GM12878 (cell line): Measurements from ENCODE around the gene MYO15B. TPM values are rescaled to one million over a fixed set of nuclear protein-coding genes. Genes with fewer than 3 reads are reported as not detected.

Experiments used
- ATAC-seq: fragments of 200-7000 bp; cut with Tn5 transposase; 3 replicates; pipeline ENCODE4 v1.9.1; 2020; ENCODE audit warnings: mild to moderate bottlenecking, moderate library complexity
- BruUV-seq: library from RNA; stranded (reverse); fragments of 400-500 nt; replicated peaks from 2 replicates; lab custom pipeline; 2021; lab: Mats Ljungman, UMichigan
- CTCF ChIA-PET: fragments of 300-600 bp; sonication (Branson Sonifier 250); formaldehyde crosslinking; extraction: SDS; loops from one replicate; lab custom pipeline; 2021; ENCODE audit warnings: inconsistent platforms; lab: Yijun Ruan, JAX
- POLR2A ChIA-PET: fragments of 350-600 bp; formaldehyde crosslinking; extraction: SDS; loops from one replicate; lab custom pipeline; 2021; ENCODE audit warnings: inconsistent platforms; lab: Charles Lee
- RAD21 ChIA-PET: fragments of 300-600 bp; sonication (Branson Sonifier 250); formaldehyde crosslinking; loops from one replicate; lab custom pipeline; 2023; ENCODE audit warnings: antibody characterized with exemption; ENCODE audit not compliant: unreplicated experiment; lab: Charles Lee
- SMC1A ChIA-PET: fragments of 300-600 bp; sonication (Branson Sonifier 250); formaldehyde crosslinking; loops from one replicate; lab custom pipeline; 2023; ENCODE audit not compliant: unreplicated experiment, uncharacterized antibody; lab: Charles Lee
- DNase-seq: peaks from one replicate; pipeline ENCODE4 v3.0.0-alpha.2; 2011; ENCODE audit warnings: low read depth, low spot score
- FAIRE-seq: peaks from 3 replicates; lab custom pipeline; 2011; peaks lifted over from hg19 to GRCh38; lab: Jason Lieb, UNC
- H2AFZ ChIP-seq: 2 replicates; pipeline ENCODE4 v1.6.0; 2011; ENCODE audit warnings: low read depth, low read length, control low read depth; ENCODE audit not compliant: control insufficient read depth
- H3K27ac ChIP-seq: 2 replicates; pipeline ENCODE4 v1.5.1; 2011; ENCODE audit warnings: control low read depth; ENCODE audit not compliant: control insufficient read depth, insufficient read depth
- H3K27me3 ChIP-seq, 2 experiments: replicated peaks in 1 of 2; 2 replicates each; pipeline versions ENCODE4 v1.6.0 to v1.6.1; 2011; ENCODE audit warnings: low read length in 1 of 2; ENCODE audit not compliant: control insufficient read depth in 2 of 2, insufficient read depth in 2 of 2
- H3K36me3 ChIP-seq, 2 experiments: 2 replicates each; pipeline ENCODE4 v1.5.1; 2011; ENCODE audit warnings: low read length in 1 of 2; ENCODE audit not compliant: control insufficient read depth in 2 of 2, insufficient read depth in 2 of 2
- H3K4me1 ChIP-seq: 2 replicates; pipeline ENCODE4 v1.6.1; 2011; ENCODE audit warnings: mild to moderate bottlenecking, low read length, moderate library complexity, mixed read lengths; ENCODE audit not compliant: control insufficient read depth, insufficient read depth
- H3K4me2 ChIP-seq: 2 replicates; pipeline ENCODE4 v1.6.0; 2011; ENCODE audit warnings: control low read depth; ENCODE audit not compliant: control insufficient read depth, insufficient read depth
- H3K4me3 ChIP-seq: fragments of 200-600 bp; sonication (generic); 2 replicates; pipeline ENCODE4 v1.5.1; 2016
- H3K79me2 ChIP-seq: 2 replicates; pipeline ENCODE4 v1.6.0; 2011; ENCODE audit warnings: low read length; ENCODE audit not compliant: control insufficient read depth, insufficient read depth
- H3K9ac ChIP-seq: 2 replicates; pipeline ENCODE4 v1.8.0; 2011; ENCODE audit warnings: low read length, control low read depth, mixed read lengths; ENCODE audit not compliant: control insufficient read depth, insufficient read depth
- H3K9me3 ChIP-seq: replicated peaks from 3 replicates; pipeline ENCODE4 v1.5.1; 2011; ENCODE audit warnings: mild to moderate bottlenecking, low read length; ENCODE audit not compliant: control insufficient read depth, insufficient read depth
- H4K20me1 ChIP-seq: 2 replicates; pipeline ENCODE4 v1.6.0; 2011; ENCODE audit not compliant: control insufficient read depth, insufficient read depth
- BACH1 ChIP-seq: fragments of 450-650 bp; IDR thresholded peaks from 2 replicates; pipeline ENCODE4 v1.6.1; 2017; ENCODE audit warnings: mild to moderate bottlenecking, borderline replicate concordance
- BCLAF1 ChIP-seq: fragments of 450-650 bp; IDR thresholded peaks from 2 replicates; pipeline ENCODE4 v1.6.1; 2017; ENCODE audit warnings: antibody characterized with exemption, mild to moderate bottlenecking, moderate library complexity
- BMI1 ChIP-seq: fragments of 450-650 bp; IDR thresholded peaks from 2 replicates; pipeline ENCODE4 v1.6.1; 2016; ENCODE audit warnings: mild to moderate bottlenecking, moderate library complexity, borderline replicate concordance
- DPF2 ChIP-seq: fragments of 450-650 bp; IDR thresholded peaks from 2 replicates; pipeline ENCODE4 v1.6.1; 2017; ENCODE audit warnings: mild to moderate bottlenecking
- HDAC6 ChIP-seq: fragments of 200-600 bp; sonication (generic); IDR thresholded peaks from one replicate; pipeline ENCODE4 v1.8.0; 2017; ENCODE audit warnings: antibody characterized with exemption; ENCODE audit not compliant: unreplicated experiment
- IKZF1 ChIP-seq: fragments of 450-650 bp; conservative IDR thresholded peaks from 2 replicates; pipeline ENCODE4 v1.6.1; 2017; ENCODE audit warnings: antibody characterized with exemption, mild to moderate bottlenecking
- RELA ChIP-seq: fragments of 450-650 bp; IDR thresholded peaks from 2 replicates; pipeline ENCODE4 v1.8.0; 2014; ENCODE audit warnings: borderline replicate concordance; ENCODE audit not compliant: partially characterized antibody
- SIN3A ChIP-seq: IDR thresholded peaks from 2 replicates; pipeline ENCODE4 v1.6.1; 2012; ENCODE audit warnings: low read depth, low read length, improper control_type of control experiment
- SIX5 ChIP-seq: IDR thresholded peaks from 2 replicates; pipeline ENCODE4 v1.6.1; 2011; ENCODE audit warnings: mild to moderate bottlenecking, low read depth, low read length, moderate library complexity; ENCODE audit not compliant: severe bottlenecking
- WGBS: methylation state at CpG from one replicate; pipeline ENCODE4 v1.1.6; 2016; ENCODE audit warnings: low lambda C conversion rate; ENCODE audit not compliant: insufficient replicate concordance, insufficient coverage; ENCODE audit errors: missing lambda C conversion rate; 5-methylcytosine and 5-hydroxymethylcytosine counted together
- in situ Hi-C: fragments of 300-500 bp; cut with MboI; formaldehyde crosslinking; loops from 9 replicates; pipeline ENCODE4 v1.14.3; 2018; ENCODE audit warnings: mixed read lengths
- intact Hi-C: fragments of 100-400 bp; cut with micrococcal nuclease; formaldehyde crosslinking; loops from one replicate; pipeline ENCODE4 v1.14.2; 2022; ENCODE audit not compliant: unreplicated experiment
- polyA plus RNA-seq, 11 experiments: library from polyadenylated mRNA; depleted of rRNA in 4 of 11; unstranded in 6 of 11; stranded (reverse) in 5 of 11; fragments of >200 nt; fragmentation: Nextera tagmentation in 4 of 11; fragmentation: Illumina TruSeq in 1 of 11; extraction: Ambion mirVana in 4 of 11; extraction: Trizol in 1 of 11; gene quantifications; 1 replicate in 1 of 11; 2 replicates in 10 of 11; pipeline versions ENCODE4 v1.2.1 to v1.2.3, GENCODE V29; 2011 to 2016; ENCODE audit warnings: inconsistent platforms in 2 of 11, missing spikeins in 2 of 11, low read depth in 1 of 11
- total RNA-seq, 4 experiments: library from RNA; depleted of rRNA in 3 of 4; stranded (reverse); fragments of >200 nt in 3 of 4; fragmentation: Illumina TruSeq in 1 of 4; extraction: Trizol in 1 of 4; gene quantifications; 2 replicates each; pipeline versions ENCODE4 v1.2.1 to v1.2.3, GENCODE V29; 2013 to 2021
- TF ChIP-seq, protein P1 (sequence below): IDR thresholded peaks from 2 replicates; pipeline ENCODE4 v1.6.1; 2011; ENCODE audit warnings: mild to moderate bottlenecking, low read depth, low read length, moderate library complexity; ENCODE audit not compliant: insufficient replicate concordance
- TF ChIP-seq, protein P2 (sequence below): fragments of 450-650 bp; IDR thresholded peaks from 2 replicates; pipeline ENCODE4 v1.6.1; 2016; ENCODE audit warnings: mild to moderate bottlenecking
- TF ChIP-seq, protein P3 (sequence below): IDR thresholded peaks from 2 replicates; pipeline ENCODE4 v1.6.1; 2011; ENCODE audit warnings: low read depth, low read length, improper control_type of control experiment, borderline replicate concordance

The MYO15B gene
- total and polyA plus RNA-seq, 10 of the 15 experiments (the other 5 are each of a cell fraction or from before 2014, with no cell fraction given), result 0.67 to 15.4 (median 2.3) TPM; not detected in 1

DNA sequence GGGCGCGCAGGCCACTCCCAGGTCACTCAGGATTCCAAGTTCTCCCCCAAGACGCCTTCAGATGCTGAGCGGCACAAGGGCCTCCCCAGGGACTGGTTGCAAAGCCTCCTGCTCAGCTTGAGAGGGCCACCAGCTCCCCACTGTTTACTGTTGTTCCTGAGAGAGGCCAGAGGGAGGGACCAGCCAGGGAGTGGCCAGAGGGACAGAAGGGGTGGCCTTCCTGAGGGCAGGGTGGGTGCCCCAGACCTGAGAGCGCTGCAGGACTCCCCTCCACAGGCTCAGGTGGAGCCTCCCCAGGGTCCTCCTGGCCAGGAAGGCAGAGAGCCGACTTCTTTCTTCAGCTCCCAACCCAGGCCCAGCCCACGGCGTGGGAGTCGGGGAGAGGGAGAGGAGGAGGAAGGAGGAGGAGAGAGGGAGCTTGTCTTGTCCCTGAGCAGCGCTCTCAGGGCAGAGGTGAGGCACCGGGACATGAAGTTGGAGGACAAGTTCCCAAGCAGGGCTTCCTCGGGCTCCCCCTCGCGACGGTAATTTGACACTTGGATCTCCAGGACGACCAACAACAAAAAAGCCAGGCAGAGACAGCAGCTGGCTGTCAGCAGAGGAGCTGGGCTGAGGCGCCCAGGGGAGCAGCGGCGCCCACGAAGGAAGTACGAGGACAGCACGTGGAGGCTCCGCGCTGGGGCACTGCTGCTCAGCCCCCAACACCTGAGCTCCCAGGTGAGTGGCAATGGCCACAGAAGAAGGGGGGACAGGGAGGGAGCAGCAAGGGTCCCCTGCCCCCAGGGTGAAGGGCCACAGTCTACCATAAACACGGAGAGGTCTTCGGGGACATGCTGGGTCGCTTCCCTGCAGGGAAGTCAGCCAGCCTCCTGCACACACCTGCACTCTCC, 46.1 kb downstream of the MYO15B start:
- H3K4me3 ChIP-seq, result no peak overlapping the region
- FAIRE-seq (peak; percentile 81), ATAC-seq (peak; percentile 80), DNase-seq (no peak)
- H3K4me2 ChIP-seq, result no peak overlapping the region
- H3K9me3 ChIP-seq, result no peaks in the 10 kb centered on the region
- peaks cover 0 to 2% of the 10 kb centered on the region in 2 experiments; a peak in 2 of 4 replicates for H3K36me3 ChIP-seq
- no TSS peak for BruUV-seq
- H3K79me2 ChIP-seq, result no peaks in the 10 kb centered on the region
- peaks cover 8% of the 10 kb centered on the region for H3K4me1 ChIP-seq
- intact Hi-C loops (loop anchor here (1.0 kb wide), 1 partner anchor 117 kb away; no protein-coding TSS in a partner anchor), in situ Hi-C loops (loop anchor here (10.0 kb wide), 1 partner anchor 111 kb away; no protein-coding TSS in a partner anchor)
- ChIA-PET RAD21 (interaction anchor here (0.6 to 6.3 kb wide), 20 partner anchors 11 to 207 kb away, joined by 3 to 148 read pairs (median 4); partner anchors contain the start of genes LLGL2, RECQL5 and TSEN54), SMC1A (interaction anchor here (0.8 to 4.3 kb wide), 17 partner anchors 9 to 119 kb away, joined by 3 to 44 read pairs (median 7); partner anchors contain the start of genes RECQL5 and SAP30BP), POLR2A (interaction anchor here (0.6 to 1.9 kb wide), 7 partner anchors 12 to 373 kb away, joined by 3 to 8 read pairs (median 3); a partner anchor contains a TSS), CTCF (interaction anchor here (0.6 to 13.0 kb wide), 46 partner anchors 8 to 372 kb away, joined by 3 to 349 read pairs (median 5); partner anchors contain the start of genes GALK1, RECQL5, SAP30BP and SLC25A19)
- 20% methylated on average over 27 of the region's 27 CpGs for WGBS
- H3K9ac ChIP-seq, result no peak overlapping the region
- H2AFZ ChIP-seq, result no peak overlapping the region
- H3K27me3 ChIP-seq, result no peaks in the 10 kb centered on the region
- no peak overlapping the region for H3K27ac ChIP-seq
- no peaks in the 10 kb centered on the region; the same call in 1 of the 2 replicates for H4K20me1 ChIP-seq
- no peak for TF ChIP-seq RELA
- 0 out of 2 replicates have a peak, but pooled peaks have one; percentile 3 for TF ChIP-seq IKZF1
- no peak for TF ChIP-seq HDAC6
- TF ChIP-seq, protein P1, sequence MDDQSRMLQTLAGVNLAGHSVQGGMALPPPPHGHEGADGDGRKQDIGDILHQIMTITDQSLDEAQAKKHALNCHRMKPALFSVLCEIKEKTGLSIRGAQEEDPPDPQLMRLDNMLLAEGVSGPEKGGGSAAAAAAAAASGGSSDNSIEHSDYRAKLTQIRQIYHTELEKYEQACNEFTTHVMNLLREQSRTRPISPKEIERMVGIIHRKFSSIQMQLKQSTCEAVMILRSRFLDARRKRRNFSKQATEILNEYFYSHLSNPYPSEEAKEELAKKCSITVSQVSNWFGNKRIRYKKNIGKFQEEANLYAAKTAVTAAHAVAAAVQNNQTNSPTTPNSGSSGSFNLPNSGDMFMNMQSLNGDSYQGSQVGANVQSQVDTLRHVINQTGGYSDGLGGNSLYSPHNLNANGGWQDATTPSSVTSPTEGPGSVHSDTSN, result peak; percentile 16
- peak; percentile 46 for TF ChIP-seq SIX5
- peak; percentile 73; the same call in 1 of the 2 replicates for TF ChIP-seq SIN3A
- no peak for TF ChIP-seq BACH1
- no peak for TF ChIP-seq DPF2
- no peak for TF ChIP-seq BCLAF1
- TF ChIP-seq, protein P2, sequence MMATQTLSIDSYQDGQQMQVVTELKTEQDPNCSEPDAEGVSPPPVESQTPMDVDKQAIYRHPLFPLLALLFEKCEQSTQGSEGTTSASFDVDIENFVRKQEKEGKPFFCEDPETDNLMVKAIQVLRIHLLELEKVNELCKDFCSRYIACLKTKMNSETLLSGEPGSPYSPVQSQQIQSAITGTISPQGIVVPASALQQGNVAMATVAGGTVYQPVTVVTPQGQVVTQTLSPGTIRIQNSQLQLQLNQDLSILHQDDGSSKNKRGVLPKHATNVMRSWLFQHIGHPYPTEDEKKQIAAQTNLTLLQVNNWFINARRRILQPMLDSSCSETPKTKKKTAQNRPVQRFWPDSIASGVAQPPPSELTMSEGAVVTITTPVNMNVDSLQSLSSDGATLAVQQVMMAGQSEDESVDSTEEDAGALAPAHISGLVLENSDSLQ, result peak; percentile 48; the same call in 1 of the 2 replicates
- TF ChIP-seq BMI1, result 0 out of 2 replicates have a peak, but pooled peaks have one; percentile 22
- TF ChIP-seq, protein P3, sequence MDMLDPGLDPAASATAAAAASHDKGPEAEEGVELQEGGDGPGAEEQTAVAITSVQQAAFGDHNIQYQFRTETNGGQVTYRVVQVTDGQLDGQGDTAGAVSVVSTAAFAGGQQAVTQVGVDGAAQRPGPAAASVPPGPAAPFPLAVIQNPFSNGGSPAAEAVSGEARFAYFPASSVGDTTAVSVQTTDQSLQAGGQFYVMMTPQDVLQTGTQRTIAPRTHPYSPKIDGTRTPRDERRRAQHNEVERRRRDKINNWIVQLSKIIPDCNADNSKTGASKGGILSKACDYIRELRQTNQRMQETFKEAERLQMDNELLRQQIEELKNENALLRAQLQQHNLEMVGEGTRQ, result no peak
